ENCODE data around the gene SH3RF3.

Gene SH3RF3

GRCh38 chr2:109472974-109473373 is 344.0 kb downstream of the SH3RF3 start:
- DNase-seq (ENCODE audit: low read depth, low spot score): no peak

DNA sequence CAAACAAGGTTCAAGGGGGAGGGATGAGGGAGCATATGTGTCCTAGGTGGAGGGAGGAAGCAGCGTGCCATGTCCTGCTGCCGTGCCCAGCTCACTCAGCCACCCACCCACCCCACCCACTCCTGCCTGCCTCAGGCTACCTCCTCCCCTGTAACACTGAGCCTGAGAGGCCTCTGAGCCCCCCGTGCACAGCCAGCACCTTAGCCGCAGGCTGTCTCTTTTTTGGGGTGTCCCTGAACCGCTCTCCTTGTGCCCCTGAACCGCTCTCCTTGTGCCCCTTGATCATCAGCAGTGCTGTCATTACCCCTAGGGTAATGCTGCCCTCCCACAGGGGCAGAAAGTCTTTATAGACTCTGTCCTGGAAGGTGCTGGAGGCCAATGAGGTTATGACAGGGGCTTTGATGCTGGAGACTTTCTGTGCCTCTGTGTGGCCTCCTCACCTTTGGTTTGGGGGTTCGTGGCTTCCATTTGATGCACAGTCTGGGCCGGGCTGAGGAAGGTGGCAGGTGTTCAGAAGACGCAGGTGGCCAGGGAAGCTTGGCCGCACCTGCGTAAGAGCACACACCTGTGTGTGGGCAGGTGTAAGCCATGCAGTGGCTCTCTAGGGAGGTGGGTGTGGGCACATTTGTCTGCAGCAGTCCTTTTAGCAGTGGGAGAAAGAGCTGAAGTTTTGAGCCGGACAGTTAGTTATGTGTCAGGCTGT is 344.8 kb downstream of the SH3RF3 start:
- DNase-seq (ENCODE audit: low read depth, low spot score): no peak

DNA sequence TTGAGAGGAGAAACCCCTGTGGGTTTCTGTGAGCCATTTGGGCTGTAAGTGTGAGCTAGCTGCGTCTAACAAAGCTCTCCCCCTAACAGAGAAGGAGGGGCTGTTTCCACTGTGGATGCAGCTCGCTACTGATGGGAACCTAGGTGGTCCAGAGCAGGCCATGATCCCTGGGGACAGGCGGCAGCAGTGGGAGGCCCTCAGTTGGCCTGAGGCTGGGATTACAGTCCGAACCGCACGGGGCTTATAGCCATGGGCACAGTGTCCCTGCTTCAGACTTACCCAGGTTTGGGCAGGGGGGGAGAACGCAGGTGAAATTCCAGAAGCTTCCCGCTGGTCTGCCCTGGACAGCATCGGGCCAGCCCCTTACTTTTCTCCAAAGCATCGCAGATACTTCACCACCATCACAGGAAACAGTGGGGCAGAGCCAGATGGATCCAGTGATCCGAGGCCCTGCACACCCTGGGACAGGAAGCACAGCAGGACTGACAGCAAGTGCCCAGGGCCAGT is 345.4 kb downstream of the SH3RF3 start:
- DNase-seq (ENCODE audit: low read depth, low spot score): no peak

DNA sequence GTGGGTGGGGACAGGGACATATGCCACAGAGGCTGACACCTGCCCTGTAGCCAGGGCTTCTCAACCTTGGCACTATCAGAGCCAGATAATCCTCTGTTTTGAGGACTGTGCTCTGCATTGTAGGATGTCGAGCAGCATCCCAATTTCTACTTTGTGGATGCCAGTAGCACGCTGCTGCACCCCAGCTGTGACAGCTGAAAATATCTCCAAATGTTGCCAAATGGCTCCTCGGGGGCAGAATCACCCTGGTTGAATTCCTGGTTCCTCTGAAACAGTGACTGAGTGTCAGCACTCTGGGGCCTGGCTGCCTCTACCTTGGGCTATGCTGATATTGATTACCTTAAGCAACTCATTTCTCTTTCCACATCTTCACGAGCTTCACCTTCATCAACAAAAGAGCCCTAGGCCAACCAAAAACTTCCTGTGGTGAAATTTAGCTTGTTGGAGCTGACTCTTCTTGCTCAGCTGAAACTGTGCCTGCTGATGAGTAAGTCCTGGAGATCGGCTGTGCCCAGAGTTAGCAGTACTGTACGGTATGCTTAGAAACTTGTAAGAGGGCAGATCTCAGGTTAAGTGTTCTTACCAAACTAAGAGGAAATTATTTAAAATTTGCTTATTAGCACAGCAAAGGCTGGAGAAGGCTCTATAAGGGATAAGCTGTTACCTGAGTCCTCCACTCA is 346.7 kb downstream of the SH3RF3 start:
- no peak for DNase-seq (ENCODE audit: low read depth, low spot score)

- DNase-seq (ENCODE audit: low read depth, low spot score): no peak
Observed at GRCh38 chr2:109476641-109477441, 347.8 kb downstream of the SH3RF3 start.

DNA sequence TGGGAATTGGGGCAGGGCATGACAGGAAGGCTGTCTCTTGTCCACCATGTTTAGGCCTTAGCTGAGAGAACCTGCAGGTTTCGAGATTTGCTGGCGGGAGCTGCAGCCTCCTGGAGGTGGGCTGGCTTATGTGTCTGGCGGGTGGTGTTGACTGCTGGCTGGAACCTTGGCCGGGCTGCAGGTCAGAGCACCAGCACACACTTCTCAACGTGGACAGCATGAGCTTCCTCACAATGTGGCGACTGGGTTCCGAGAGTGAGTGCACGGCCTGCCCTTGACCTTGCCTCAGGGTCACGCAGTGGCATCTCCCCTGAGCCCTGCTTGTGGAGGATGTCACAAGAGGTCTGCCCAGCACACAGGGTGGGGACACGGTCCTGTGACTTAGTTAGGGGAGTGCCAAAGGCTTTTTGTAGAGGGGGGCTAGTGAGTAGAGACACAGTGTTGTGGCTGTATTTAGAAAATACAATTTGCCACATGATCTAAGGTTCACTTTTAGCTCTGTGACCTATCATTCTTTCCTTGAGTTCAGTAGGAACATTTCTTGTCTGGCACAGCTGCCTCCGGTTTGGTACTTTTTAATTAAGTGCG is 350.0 kb downstream of the SH3RF3 start:
- no peak for DNase-seq (ENCODE audit: low read depth, low spot score)

- no peak for DNase-seq (ENCODE audit: low read depth, low spot score)
Observed at GRCh38 chr2:109479804-109480203, 350.8 kb downstream of the SH3RF3 start.

DNA sequence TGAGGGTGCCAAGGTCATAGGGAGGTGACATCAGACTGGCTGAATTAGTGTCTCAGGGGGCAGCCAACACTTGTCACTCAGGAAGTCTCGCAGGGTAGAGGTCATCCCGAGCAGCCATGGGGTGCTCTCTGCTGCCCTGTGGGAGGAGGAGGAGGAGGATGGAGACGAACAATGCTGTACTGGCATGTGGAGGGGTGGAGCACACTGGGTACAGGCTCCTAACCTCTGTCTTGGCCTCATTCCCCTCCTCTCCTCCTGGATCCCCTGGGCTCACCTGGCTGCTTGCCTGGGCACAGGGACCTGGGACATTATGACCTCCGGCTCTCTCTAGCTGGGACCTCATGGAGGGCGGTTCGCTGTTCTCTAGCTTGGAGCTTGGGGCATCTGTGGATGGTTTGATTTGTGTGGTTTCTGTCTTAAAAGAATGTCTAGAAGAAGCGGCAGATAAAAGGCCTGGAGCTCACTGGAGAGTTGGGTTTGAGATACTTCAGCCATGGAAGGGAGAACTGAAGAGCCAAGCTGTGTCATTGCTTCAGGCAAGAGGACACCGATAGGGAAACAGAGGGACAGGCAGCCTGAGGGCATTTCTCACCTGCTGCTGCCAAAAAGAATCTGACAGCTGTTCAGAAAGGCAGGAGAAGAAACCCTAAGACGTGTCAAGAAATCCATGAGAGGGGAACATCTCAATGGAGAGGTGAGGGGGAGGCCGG is 351.6 kb downstream of the SH3RF3 start:
- DNase-seq (ENCODE audit: low read depth, low spot score): no peak

DNA sequence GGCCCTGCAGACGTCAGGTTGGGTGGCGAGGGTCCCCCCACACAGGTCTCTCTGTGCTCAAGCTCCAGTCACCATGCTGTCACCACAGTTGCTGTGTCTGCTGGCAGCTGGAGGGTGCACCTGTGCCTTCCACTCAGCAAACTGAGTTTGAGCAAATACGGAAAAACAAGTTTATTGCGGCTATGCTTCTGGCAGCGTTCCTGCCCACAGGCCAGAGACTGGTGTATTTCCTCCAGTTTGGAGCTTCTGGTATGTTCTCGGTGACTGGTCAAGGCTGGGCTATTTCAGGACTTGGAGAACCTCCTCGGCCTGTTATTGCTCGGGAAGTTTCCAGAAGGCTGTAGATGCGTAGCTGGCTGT is 352.2 kb downstream of the SH3RF3 start:
- DNase-seq (ENCODE audit: low read depth, low spot score): no peak

DNA sequence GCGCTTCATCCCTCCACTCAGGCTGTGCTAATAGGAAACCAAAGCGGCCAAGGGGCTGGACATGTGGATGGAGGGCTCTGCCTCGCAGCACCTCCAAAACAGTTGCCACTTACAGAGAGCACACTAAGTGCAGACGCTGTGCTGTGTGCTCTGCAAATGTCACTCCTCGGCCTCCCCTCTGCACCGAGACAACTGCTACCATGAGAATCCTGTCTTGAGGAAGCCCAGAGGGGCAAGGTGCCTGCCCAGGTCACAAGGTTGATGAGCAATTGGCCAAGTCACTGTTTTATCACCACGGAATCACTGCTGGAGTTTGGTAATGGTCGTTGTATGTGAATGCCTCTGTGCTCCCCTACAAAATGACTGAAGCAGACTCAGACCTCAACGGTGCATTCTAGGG is 352.6 kb downstream of the SH3RF3 start:
- DNase-seq (ENCODE audit: low read depth, low spot score): no peak

DNA sequence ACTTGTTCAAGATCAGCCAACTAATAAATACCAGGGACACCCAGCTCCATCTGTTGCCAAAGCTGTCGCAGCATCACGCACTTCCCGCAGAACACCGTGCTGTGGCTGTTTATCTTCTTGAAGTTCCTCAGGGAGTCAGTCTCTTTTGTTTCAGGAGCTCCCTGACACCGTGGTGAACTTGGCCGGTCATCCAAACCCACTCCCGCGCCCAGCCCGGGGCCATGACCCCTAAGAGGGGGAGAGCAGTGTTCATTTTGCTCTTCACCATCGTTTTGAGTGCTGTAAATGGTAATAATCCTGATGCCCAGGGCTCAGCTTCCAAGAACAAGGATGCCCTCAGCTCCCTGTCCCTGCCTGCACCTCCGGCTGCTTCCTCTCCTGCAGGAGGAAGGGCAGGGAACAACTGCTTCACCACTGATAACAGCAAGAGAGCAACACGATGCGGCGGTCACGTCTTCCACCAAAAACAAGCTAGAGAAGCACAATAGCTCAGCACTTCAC is 353.4 kb downstream of the SH3RF3 start:
- no peak for DNase-seq (ENCODE audit: low read depth, low spot score)

DNA sequence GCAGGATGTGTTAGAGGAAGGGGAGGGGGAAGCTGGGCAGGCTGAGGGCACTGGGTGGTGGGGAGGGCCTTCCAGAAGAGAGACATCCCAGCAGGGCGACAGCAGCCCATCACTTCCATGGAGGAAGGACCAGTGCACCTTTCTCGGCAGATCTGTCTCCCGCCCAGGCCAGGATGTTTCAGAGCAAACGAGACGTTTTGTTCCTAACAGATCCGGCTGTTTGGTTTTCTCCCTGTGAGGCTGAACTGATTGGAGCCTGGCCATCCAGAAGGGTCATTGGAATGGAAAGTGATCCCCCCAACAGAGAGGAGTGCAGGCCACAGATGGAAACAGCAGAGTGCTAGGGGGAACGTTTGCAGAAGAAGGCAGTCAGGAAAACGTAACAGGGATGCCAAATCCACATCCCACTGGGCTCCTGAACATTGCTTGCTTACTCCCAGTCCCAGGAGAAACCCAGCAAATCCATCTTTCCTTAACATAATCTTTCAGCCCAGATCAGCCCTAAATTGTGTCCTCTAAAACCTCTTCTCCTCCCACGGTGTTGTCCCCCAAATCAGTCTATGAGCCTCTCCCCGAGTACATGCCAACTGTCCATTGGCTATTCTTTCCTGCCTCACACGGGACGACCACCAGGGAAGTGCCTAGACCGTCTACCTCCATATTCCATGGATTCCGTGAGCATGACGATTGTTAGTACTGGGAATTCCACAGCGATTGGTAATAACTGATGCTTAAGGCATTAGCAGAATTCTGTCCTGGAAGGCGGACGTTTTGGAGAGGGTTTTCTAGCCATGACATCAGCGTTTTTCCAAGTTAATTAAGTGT is 357.9 kb downstream of the SH3RF3 start:
- DNase-seq (ENCODE audit: low read depth, low spot score): no peak

DNA sequence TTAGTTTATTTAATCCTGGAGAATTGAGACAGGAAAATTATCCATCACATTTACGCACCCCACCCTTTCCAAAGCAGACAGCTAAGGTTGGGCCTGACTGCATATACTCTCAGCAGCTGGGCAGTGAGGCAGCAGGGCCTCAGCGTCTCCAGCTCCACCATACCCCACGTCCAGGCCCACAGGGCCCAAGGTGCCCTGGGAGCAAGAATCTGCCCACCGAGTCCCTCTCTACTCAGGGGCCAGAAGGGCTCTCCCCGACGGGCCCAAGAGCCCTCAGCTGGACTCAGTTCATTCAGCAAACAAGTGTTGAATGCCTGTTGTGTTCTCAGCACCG is 358.5 kb downstream of the SH3RF3 start:
- no peak for DNase-seq (ENCODE audit: low read depth, low spot score)

DNA sequence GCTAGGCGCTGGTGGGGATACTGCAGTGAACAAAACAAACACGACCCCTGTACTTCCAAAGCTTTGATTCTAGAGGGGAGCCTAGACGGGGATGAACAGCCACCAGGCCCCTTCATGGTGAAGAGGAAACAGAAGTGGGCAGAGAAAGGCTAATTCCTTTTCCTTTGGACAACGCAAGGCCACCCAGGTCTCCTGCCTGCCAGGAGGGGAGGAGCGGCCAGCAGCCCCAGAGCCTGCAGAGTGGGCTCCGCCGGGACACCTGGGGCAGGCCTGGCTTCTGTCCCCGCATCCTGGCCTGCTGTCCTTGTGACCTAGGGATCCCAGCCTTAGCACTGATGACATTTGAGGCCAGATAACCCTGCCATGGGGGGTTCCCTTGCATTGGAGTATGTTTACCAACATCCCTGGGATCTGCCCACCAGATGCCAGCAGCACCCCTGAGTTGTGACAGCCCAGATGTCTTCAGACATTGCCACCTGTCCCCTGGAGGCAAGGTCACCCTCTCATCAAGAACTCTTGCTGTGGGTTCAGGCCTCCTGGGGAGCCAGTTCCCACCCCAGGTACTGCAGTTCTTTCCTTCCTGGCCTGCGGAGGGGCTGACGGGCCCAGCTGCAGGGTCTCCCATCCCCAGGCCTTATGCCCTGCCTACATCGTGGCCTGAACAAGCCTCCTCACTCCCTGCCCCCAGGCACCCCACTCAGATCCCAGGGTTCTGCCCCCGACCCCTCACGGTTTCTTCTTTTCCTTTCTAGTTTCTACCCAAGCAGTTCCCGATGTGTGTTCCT is 359.1 kb downstream of the SH3RF3 start:
- DNase-seq (ENCODE audit: low read depth, low spot score): no peak

- no peak for DNase-seq (ENCODE audit: low read depth, low spot score)
Observed at GRCh38 chr2:109489296-109489695, 360.3 kb downstream of the SH3RF3 start.

GRCh38 chr2:109493176-109493935 is 364.4 kb downstream of the SH3RF3 start:
- DNase-seq (ENCODE audit: low read depth, low spot score): no peak

DNA sequence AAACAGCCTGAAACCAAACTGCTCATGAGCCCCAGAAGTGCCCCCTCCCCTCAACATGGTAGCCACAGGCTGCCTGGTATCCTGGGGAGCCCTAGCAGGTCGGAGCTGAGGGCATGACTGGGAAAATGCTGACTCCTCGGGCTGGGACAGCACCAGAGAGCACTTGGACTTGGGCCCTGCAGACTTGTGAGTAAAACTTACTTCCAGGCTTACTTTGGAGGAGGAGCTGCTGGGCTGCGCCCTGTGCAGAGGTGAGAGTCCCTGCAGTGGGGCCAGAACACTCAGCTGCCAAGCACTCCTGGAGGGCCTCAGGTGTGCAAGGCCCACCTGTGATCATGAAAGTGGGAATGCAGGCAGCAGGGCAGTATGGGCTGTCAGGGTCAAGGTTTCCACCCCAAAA is 365.3 kb downstream of the SH3RF3 start:
- no peak for DNase-seq (ENCODE audit: low read depth, low spot score)

GRCh38 chr2:109497463-109497862 is 368.5 kb downstream of the SH3RF3 start:
- no peak for DNase-seq (ENCODE audit: low read depth, low spot score)

Data from activated naive CD8-positive, alpha-beta T cell treated with anti-CD3 and anti-CD28 coated beads, Interleukin-2, amount 50 U/mL, for 16 hours (primary cell).